Colonic mucosa (tissue), 4 donors: ENCODE results near the gene CNPPD1. TPM values are rescaled to one million over a fixed set of nuclear protein-coding genes. Genes with fewer than 3 reads are reported as not detected.
A peak's percentile ranks its signal among the peaks of the same experiment; 100 is the strongest.

Experiments
- DNase-seq: peaks from one replicate; pipeline ENCODE4 v3.0.0-alpha.2; 2020
- H3K27ac ChIP-seq: fragments of 200-600 bp; one replicate; pipeline ENCODE4 v1.8.0; 2021
- H3K27me3 ChIP-seq: fragments of 200-600 bp; one replicate; pipeline ENCODE4 v1.8.0; 2021
- H3K36me3 ChIP-seq: fragments of 200-600 bp; one replicate; pipeline ENCODE4 v1.8.0; 2021
- H3K4me1 ChIP-seq: fragments of 200-600 bp; one replicate; pipeline ENCODE4 v1.8.0; 2021; ENCODE audit warnings: mild to moderate bottlenecking
- H3K4me3 ChIP-seq: fragments of 200-600 bp; one replicate; pipeline ENCODE4 v1.8.0; 2021
- H3K9ac ChIP-seq, 2 donors: one replicate each; pipeline ENCODE4 v1.7.0; 2013; ENCODE audit warnings: control low read depth in 2 of 2, low read depth in 2 of 2, low read length in 2 of 2
- H3K9me3 ChIP-seq: fragments of 200-600 bp; one replicate; pipeline ENCODE4 v1.8.0; 2021
- intact Hi-C: fragments of 100-400 bp; cut with DNase I; formaldehyde crosslinking; loops from one replicate; pipeline ENCODE4 v1.14.1; 2022
- total RNA-seq, 2 donors: library from RNA; stranded (reverse); fragmentation: NEBNext Ultra II Directional in 1 of 2; extraction: Animal tissue kit (Norgen Biotek cat#: 25700) in 1 of 2; gene quantifications; one replicate each; pipeline ENCODE4 v1.2.1, GENCODE V29; 2021
- TF ChIP-seq, protein P1 (sequence below): fragments of 200-600 bp; IDR thresholded peaks from one replicate; pipeline ENCODE4 v1.8.0; 2022; ENCODE audit warnings: antibody characterized with exemption, mild to moderate bottlenecking
- donor health status: healthy.
- donor health status: DM: no; HTN: no; CAD: no.
- donor health status: DM: no; HTN: no; CAD: no.

The CNPPD1 gene
- total RNA-seq, 2 donors from 2014 or later, result 80.7 to 98.2 TPM

DNA sequence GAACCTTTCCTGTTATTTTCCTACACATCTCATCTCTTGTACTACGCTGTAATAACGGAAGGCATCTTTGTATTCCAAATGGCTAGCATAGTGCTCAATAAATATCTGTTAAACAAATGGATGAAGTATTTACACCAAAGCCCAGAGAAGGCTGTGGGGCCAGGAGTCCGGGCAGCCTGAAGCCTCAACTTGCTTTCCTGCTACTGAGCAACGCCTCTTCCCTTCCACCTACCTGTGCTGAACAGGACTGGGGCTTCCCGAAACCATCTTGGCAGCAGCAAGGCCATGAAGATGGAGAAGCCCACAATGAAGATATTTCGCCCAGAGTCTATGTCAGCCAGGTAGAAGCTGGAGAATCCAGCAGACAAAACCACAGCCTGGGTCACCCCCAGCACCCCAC lies 13.6 kb downstream of the CNPPD1 start:
- no peaks in the 10 kb centered on the region for H3K36me3 ChIP-seq
- no peaks in the 10 kb centered on the region for H3K27me3 ChIP-seq
- TF ChIP-seq, protein P1, sequence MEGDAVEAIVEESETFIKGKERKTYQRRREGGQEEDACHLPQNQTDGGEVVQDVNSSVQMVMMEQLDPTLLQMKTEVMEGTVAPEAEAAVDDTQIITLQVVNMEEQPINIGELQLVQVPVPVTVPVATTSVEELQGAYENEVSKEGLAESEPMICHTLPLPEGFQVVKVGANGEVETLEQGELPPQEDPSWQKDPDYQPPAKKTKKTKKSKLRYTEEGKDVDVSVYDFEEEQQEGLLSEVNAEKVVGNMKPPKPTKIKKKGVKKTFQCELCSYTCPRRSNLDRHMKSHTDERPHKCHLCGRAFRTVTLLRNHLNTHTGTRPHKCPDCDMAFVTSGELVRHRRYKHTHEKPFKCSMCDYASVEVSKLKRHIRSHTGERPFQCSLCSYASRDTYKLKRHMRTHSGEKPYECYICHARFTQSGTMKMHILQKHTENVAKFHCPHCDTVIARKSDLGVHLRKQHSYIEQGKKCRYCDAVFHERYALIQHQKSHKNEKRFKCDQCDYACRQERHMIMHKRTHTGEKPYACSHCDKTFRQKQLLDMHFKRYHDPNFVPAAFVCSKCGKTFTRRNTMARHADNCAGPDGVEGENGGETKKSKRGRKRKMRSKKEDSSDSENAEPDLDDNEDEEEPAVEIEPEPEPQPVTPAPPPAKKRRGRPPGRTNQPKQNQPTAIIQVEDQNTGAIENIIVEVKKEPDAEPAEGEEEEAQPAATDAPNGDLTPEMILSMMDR, result no peak
- DNase-seq, result no peak
- no peak overlapping the region for H3K9ac ChIP-seq
- H3K4me3 ChIP-seq, result no peak overlapping the region
- intact Hi-C loops, result no loop called here
- H3K27ac ChIP-seq, result no peak overlapping the region
- H3K4me1 ChIP-seq, result no peaks in the 10 kb centered on the region
- H3K9me3 ChIP-seq, result no peaks in the 10 kb centered on the region

DNA sequence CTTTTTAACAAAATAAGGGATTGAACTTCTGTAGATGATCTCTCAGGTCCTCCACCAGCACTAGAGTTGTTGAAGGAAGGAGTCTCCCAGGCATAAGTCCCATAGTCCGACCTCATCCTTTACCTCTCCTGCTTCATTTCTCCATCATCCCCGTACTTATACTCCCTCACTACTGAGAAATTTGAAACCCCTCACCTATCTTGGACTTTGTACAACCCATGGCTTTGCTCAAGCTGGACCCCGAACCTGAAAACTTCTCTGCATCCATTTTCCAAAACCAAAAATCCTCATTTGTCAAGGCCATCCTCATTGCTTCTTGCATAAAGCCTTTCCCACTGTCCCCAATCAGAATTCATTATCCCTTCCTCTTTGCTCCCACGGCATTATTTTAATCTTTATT lies 15.6 kb downstream of the CNPPD1 start:
- no peaks in the 10 kb centered on the region for H3K4me1 ChIP-seq
- no peak for DNase-seq
- no peaks in the 10 kb centered on the region for H3K36me3 ChIP-seq
- no peaks in the 10 kb centered on the region for H3K9me3 ChIP-seq
- intact Hi-C loops, result loop anchor here (2.0 kb wide), 1 partner anchor 136 kb away; no protein-coding TSS in a partner anchor
- peak overlapping the region in 1 of 2 donors; percentile 49 for H3K9ac ChIP-seq
- no peaks in the 10 kb centered on the region for H3K27me3 ChIP-seq
- H3K4me3 ChIP-seq, result peak overlapping the region; percentile 60
- peak overlapping the region; percentile 94 for H3K27ac ChIP-seq
- TF ChIP-seq, protein P1, result no peak

DNA sequence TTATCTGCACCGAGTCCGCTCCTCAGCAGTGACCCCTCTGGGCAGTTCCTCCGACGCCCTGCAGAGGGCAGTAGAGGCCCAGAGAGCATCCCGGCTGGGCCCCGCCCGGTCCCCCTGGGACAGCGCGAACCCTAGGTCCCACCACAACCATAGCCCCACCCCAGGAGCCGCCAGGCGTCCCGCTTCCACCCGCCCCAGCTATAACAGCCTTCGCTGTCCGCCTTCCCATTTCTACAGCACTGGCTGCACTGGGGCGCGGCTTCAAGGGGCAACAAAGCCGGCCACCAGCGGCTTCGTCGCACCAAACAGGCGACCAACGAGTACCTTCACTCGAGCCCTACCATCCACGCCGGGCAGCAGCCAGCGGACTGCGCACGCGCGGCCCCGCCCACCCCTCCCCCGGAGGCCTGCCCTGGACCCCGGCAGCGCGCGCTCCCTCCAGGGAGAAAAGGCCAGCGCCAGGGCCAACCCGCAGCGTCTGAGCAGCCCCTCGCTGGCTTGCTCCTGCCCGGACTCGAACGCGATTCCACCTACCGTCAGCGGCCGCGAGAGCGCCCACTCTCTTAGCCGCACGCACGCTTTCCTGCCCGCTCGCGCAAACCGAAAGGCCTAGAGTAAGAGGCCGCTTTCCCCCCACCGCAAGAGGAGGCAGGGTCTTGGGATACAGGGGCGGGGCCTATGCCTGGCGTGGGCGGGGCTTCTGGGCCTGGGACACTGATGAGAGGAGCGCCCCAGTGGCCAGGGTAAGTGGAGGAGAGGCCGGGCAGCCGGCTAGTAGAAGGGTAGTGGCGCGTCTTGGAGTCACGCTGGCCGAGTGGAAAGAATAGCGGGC lies 16.3 kb downstream of the CNPPD1 start, which contains the start of gene NHEJ1:
NHEJ1 (minus strand) TSS at position 630 of the 832 bp plus-strand sequence. CDS start 2,453 bp downstream, outside the sequence.
- peak; percentile 100 for DNase-seq
- TF ChIP-seq, protein P1, result peak; percentile 100

DNA sequence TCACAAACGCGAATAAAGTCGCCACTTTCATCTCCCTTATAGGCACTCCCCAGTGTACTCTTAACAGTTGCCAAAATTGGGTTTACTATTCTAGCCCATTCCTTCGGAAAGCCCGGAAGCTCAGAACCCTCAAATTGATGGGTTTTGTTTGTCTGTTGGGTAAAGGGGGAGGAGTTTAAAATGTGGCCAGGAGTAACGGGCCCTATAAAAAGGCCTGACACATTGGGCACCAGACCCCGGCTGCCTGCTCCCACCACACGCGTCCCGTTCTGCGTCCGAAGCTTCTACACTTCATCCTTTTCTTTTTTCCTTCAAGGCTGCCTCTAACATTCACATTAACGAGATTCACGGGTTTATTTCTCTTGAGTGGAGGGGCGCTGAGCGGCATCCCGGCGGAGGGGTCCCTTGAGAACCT lies 16.9 kb downstream of the CNPPD1 start:
- Histone ChIP-seq H3K27ac (peak overlapping the region; percentile 94), H3K9ac (peak overlapping the region; percentile 48 to 61), H3K9me3 (no peaks in the 10 kb centered on the region), H3K27me3 (no peaks in the 10 kb centered on the region), H3K36me3 (no peaks in the 10 kb centered on the region), H3K4me3 (peak overlapping the region; percentile 60), H3K4me1 (no peaks in the 10 kb centered on the region)
- DNase-seq, result no peak
- intact Hi-C loops, result loop anchor here (2.0 to 5.0 kb wide), 3 partner anchors 102 to 137 kb away; no protein-coding TSS in a partner anchor
- TF ChIP-seq, protein P1, result no peak

More for the DNA sequence above, 16.3 kb downstream of the CNPPD1 start, which contains the start of gene NHEJ1:
- intact Hi-C loops, result loop anchor here (2.0 kb wide), 1 partner anchor 136 kb away; no protein-coding TSS in a partner anchor
- Histone ChIP-seq H3K27me3 (no peaks in the 10 kb centered on the region), H3K4me1 (no peaks in the 10 kb centered on the region), H3K27ac (peak within 1 kb of the TSS; percentile 94), H3K9me3 (no peaks in the 10 kb centered on the region), H3K4me3 (peak within 1 kb of the TSS; percentile 60), H3K9ac (peak within 1 kb of the TSS; percentile 61 to 73), H3K36me3 (no peaks in the 10 kb centered on the region)

DNA sequence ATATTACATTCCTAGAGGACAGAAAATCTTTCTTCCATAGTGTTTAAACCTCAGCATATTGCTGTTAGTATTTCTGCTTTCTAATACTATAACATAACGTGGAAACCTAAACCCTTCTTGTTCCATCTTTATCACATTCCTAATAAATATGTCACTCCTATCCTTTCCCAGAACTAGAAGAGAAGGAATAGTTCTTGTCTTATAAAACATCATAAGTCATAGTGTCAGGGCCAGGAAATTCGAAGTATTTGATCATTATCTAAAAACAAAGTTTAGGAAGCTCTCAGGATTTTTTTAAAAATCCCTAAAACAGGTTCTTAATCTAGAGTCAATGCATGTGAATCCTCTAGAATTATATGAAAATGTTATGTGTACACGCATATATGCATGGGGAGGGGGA lies 18.1 kb downstream of the CNPPD1 start:
- no peaks in the 10 kb centered on the region for H3K4me1 ChIP-seq
- no peak for DNase-seq
- intact Hi-C loops, result loop anchor here (5.0 kb wide), 2 partner anchors 101 to 131 kb away; no protein-coding TSS in a partner anchor
- H3K27me3 ChIP-seq, result no peaks in the 10 kb centered on the region
- TF ChIP-seq, protein P1, result no peak
- no peak overlapping the region for H3K9ac ChIP-seq
- H3K36me3 ChIP-seq, result no peaks in the 10 kb centered on the region
- H3K4me3 ChIP-seq, result no peak overlapping the region
- no peaks in the 10 kb centered on the region for H3K9me3 ChIP-seq
- H3K27ac ChIP-seq, result no peak overlapping the region
